HL-60 (cell line): Measurements from ENCODE around the gene AFF3.

ENCODE experiments used
- DNase-seq, 2 experiments: peaks; one replicate each; pipeline ENCODE4 v3.0.0-alpha.2; 2010 to 2020; ENCODE audit warnings: low read depth in 1 of 2, low spot score in 1 of 2
- H3K27ac ChIP-seq: fragments of 250-450 bp; sonication (Bioruptor Pico); replicated peaks from 2 replicates; pipeline ENCODE4 v1.5.1; 2020; ENCODE audit warnings: mild to moderate bottlenecking, moderate library complexity
- H3K27me3 ChIP-seq: fragments of 250-450 bp; sonication (Bioruptor Pico); 2 replicates; pipeline ENCODE4 v1.5.1; 2021; ENCODE audit warnings: mild to moderate bottlenecking, moderate library complexity; ENCODE audit not compliant: insufficient read depth, poor library complexity, severe bottlenecking
- H3K4me3 ChIP-seq: replicated peaks from 2 replicates; pipeline ENCODE4 v1.5.1; 2011; ENCODE audit warnings: mild to moderate bottlenecking, control low read depth, low read length; ENCODE audit not compliant: insufficient read depth
- GABPA ChIP-seq: IDR thresholded peaks from 2 replicates; pipeline ENCODE4 v1.6.1; 2012; ENCODE audit warnings: low read depth
- POLR2AphosphoS5 ChIP-seq: IDR thresholded peaks from 2 replicates; pipeline ENCODE4 v1.6.1; 2012; ENCODE audit warnings: low read depth
- SPI1 ChIP-seq: IDR thresholded peaks from 2 replicates; pipeline ENCODE4 v1.6.1; 2012; ENCODE audit warnings: low read depth, mild to moderate bottlenecking, borderline replicate concordance
- TF ChIP-seq, protein P1 (sequence below): IDR thresholded peaks from one replicate; pipeline ENCODE4 v1.5.1; 2011; ENCODE audit warnings: low read length, control low read depth, inconsistent platforms; ENCODE audit not compliant: insufficient read depth
- TF ChIP-seq, protein P2 (sequence below): IDR thresholded peaks from 2 replicates; pipeline ENCODE4 v1.6.1; 2012; ENCODE audit warnings: low read depth; ENCODE audit not compliant: insufficient replicate concordance

AFF3 gene

DNA sequence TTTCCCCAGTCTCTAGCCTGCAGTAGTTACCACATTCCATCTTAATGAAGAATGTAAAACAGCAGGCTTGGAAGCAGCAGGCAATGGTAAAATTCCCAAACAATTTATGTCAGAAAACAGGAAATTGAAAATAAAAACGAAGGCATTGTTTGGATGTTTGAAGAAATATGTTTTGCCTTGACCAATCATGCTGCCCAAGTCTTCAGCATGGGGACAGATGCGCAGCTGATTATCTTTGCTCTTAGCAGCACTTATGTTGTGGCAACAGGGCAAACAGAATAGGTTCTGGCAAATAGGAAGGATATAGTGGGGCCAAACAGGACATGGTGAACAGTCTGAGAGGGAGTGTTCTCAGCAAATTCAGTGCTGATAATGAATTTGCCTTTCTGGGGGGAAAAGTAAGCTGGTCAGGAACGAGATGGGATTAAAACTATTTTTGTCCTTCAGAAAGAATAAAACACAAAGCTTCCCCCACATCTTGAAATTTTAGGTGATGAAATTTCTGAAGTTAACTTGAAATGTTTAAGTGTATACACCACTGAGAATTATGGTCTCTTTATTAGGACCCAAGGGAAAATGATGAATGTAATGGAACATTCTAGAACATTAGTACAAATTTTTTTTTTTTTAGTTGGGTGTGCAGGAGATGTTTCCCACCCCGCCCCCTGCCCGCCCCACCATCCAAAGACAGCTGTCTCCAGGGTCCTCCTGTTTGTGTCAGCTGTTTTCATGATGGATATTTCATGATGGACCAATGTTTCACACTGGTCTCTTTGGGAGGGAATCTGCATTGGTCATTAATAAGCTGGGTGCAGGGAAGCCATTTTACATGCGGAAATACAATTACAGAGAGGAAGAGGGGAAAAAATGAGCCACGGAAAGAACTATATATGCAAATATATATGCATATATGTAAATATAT lies 413.0 kb downstream of the AFF3 start:
- H3K27ac ChIP-seq = no peak overlapping the region

DNA sequence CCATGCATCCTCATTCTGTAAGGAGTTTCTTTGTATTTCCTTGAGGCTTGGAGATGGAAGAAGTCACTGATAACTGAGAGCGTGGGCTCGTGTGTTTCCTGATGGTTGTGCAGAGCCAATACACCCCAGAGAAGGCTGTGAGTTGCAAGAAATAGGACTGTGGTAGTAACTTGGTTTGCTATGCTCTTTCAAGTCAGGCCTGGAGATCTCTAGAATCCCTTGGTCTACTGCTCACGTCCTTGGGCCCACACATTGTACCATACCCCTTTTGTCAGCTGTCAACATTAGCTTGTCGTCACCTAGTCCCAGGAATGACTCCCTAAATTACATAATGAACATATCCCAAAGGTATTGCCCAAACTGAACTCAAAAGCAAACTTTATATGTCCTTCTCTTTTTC lies 414.2 kb downstream of the AFF3 start:
- TF ChIP-seq GABPA = no peak
- Histone ChIP-seq H3K27ac (no peak overlapping the region), H3K4me3 (no peak overlapping the region), H3K27me3 (no peaks in the 10 kb centered on the region)
- no peak for DNase-seq

More for the DNA sequence above, 413.0 kb downstream of the AFF3 start:
- Histone ChIP-seq H3K27me3 (no peaks in the 10 kb centered on the region), H3K4me3 (no peak overlapping the region)
- TF ChIP-seq, protein P1, sequence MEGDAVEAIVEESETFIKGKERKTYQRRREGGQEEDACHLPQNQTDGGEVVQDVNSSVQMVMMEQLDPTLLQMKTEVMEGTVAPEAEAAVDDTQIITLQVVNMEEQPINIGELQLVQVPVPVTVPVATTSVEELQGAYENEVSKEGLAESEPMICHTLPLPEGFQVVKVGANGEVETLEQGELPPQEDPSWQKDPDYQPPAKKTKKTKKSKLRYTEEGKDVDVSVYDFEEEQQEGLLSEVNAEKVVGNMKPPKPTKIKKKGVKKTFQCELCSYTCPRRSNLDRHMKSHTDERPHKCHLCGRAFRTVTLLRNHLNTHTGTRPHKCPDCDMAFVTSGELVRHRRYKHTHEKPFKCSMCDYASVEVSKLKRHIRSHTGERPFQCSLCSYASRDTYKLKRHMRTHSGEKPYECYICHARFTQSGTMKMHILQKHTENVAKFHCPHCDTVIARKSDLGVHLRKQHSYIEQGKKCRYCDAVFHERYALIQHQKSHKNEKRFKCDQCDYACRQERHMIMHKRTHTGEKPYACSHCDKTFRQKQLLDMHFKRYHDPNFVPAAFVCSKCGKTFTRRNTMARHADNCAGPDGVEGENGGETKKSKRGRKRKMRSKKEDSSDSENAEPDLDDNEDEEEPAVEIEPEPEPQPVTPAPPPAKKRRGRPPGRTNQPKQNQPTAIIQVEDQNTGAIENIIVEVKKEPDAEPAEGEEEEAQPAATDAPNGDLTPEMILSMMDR = no peak
- TF ChIP-seq GABPA = no peak
- no peak for TF ChIP-seq SPI1
- TF ChIP-seq POLR2AphosphoS5 = no peak
- TF ChIP-seq, protein P2, sequence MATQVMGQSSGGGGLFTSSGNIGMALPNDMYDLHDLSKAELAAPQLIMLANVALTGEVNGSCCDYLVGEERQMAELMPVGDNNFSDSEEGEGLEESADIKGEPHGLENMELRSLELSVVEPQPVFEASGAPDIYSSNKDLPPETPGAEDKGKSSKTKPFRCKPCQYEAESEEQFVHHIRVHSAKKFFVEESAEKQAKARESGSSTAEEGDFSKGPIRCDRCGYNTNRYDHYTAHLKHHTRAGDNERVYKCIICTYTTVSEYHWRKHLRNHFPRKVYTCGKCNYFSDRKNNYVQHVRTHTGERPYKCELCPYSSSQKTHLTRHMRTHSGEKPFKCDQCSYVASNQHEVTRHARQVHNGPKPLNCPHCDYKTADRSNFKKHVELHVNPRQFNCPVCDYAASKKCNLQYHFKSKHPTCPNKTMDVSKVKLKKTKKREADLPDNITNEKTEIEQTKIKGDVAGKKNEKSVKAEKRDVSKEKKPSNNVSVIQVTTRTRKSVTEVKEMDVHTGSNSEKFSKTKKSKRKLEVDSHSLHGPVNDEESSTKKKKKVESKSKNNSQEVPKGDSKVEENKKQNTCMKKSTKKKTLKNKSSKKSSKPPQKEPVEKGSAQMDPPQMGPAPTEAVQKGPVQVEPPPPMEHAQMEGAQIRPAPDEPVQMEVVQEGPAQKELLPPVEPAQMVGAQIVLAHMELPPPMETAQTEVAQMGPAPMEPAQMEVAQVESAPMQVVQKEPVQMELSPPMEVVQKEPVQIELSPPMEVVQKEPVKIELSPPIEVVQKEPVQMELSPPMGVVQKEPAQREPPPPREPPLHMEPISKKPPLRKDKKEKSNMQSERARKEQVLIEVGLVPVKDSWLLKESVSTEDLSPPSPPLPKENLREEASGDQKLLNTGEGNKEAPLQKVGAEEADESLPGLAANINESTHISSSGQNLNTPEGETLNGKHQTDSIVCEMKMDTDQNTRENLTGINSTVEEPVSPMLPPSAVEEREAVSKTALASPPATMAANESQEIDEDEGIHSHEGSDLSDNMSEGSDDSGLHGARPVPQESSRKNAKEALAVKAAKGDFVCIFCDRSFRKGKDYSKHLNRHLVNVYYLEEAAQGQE = no peak
- DNase-seq = no peak

DNA sequence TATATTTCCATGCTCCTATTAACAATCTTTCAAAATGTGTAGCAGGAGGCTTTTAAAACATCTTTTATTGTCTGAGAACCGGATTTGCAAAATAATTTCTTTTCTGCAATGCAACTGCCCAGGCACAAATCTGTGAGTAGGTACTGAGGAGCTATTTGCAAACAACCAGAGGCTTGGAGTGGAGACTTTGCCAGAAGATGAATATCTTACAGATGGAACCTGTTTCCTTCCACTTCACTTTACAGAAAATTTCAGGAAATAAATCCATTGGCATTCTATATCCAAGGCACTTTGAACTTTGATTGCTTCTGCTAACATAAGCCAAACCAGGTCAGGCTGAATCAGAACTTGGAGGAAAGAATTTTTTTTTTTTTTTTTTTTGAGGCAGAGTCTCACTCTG lies 415.2 kb downstream of the AFF3 start:
- Histone ChIP-seq H3K27ac (no peak overlapping the region), H3K27me3 (no peaks in the 10 kb centered on the region), H3K4me3 (no peak overlapping the region)
- DNase-seq = no peak
- TF ChIP-seq, protein P2 = no peak
- TF ChIP-seq, protein P1 = no peak
- TF ChIP-seq GABPA (no peak), SPI1 (no peak), POLR2AphosphoS5 (no peak)

DNA sequence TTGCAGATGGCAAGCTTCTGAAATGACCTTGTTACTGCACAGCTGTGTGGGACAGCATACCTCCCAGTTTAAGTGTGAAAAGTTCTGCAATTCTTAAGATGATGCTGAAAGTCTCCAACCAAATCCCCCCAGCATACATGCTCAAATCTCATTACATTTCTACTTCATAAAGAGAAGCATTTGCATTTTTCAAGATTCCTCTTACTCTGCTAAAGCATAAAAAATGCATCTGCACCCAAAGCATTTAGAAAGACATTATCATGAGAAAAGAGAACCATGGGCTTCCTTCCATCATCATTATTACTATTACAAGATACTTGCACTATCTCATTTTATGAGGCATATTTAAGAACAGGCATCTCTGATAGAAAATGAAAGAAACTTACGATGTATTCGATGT lies 415.7 kb downstream of the AFF3 start:
- TF ChIP-seq GABPA = no peak
- TF ChIP-seq, protein P1 = no peak
- TF ChIP-seq, protein P2 = no peak
- no peak for TF ChIP-seq SPI1
- TF ChIP-seq POLR2AphosphoS5 = no peak
- Histone ChIP-seq H3K4me3 (no peak overlapping the region), H3K27me3 (no peaks in the 10 kb centered on the region), H3K27ac (no peak overlapping the region)
- DNase-seq = no peak
